SU-DHL-6 (cell line): ENCODE measurements around the gene ZNF536.

Experiments
- H2AFZ ChIP-seq: fragments of 200-600 bp; sonication (generic); 2 replicates; pipeline ENCODE4 v1.6.1; 2014; ENCODE audit warnings: low read depth, mild to moderate bottlenecking, moderate library complexity, mixed read lengths, antibody characterized with exemption, low read length; ENCODE audit not compliant: severe bottlenecking
- H3F3A ChIP-seq: fragments of 200-600 bp; shearing (Covaris generic); 2 replicates; pipeline ENCODE4 v1.6.0; 2016; ENCODE audit warnings: antibody characterized with exemption, mild to moderate bottlenecking; ENCODE audit not compliant: insufficient read depth
- H3K27ac ChIP-seq: fragments of 200-600 bp; sonication (generic); 2 replicates; pipeline ENCODE4 v1.5.1; 2016; ENCODE audit warnings: low read depth, mild to moderate bottlenecking, low read length, moderate library complexity, mixed read lengths
- H3K27me3 ChIP-seq: fragments of 200-600 bp; sonication (generic), shearing (Covaris generic); 2 replicates; pipeline ENCODE4 v1.6.0; 2014; ENCODE audit warnings: mild to moderate bottlenecking, low read length
- H3K36me3 ChIP-seq: fragments of 200-600 bp; sonication (generic); 2 replicates; pipeline ENCODE4 v1.6.1; 2014; ENCODE audit warnings: mild to moderate bottlenecking, low read length, mixed read lengths
- H3K4me2 ChIP-seq: fragments of 300-600, 200-600 bp; shearing (Covaris generic), sonication (generic); 2 replicates; pipeline ENCODE4 v1.6.0; 2014; ENCODE audit warnings: low read length, low read depth, mild to moderate bottlenecking; ENCODE audit not compliant: poor library complexity, severe bottlenecking
- H3K4me3 ChIP-seq: fragments of 200-600 bp; sonication (generic); 2 replicates; pipeline ENCODE4 v1.5.1; 2014; ENCODE audit warnings: antibody characterized with exemption, low read length, mild to moderate bottlenecking, mixed read lengths; ENCODE audit not compliant: insufficient read depth, poor library complexity, severe bottlenecking
- H3K79me2 ChIP-seq: fragments of 200-600 bp; sonication (generic); 2 replicates; pipeline ENCODE4 v1.6.1; 2014; ENCODE audit warnings: mild to moderate bottlenecking, low read length, moderate library complexity; ENCODE audit not compliant: insufficient read depth
- H3K9ac ChIP-seq: fragments of 200-600 bp; sonication (generic); 2 replicates; pipeline ENCODE4 v1.7.0; 2014; ENCODE audit warnings: mild to moderate bottlenecking, low read length
- H3K9me2 ChIP-seq: fragments of 200-600 bp; sonication (generic); replicated peaks from 2 replicates; pipeline ENCODE4 v1.6.1; 2014; ENCODE audit warnings: low read length; ENCODE audit not compliant: insufficient read depth
- H3K9me3 ChIP-seq: fragments of 200-600 bp; sonication (generic); 2 replicates; pipeline ENCODE4 v1.6.1; 2014; ENCODE audit warnings: low read length, mixed read lengths; ENCODE audit not compliant: insufficient read depth
- H4K20me1 ChIP-seq: fragments of 200-600 bp; sonication (generic); 2 replicates; pipeline ENCODE4 v1.6.1; 2014; ENCODE audit warnings: low read depth, mild to moderate bottlenecking, antibody characterized with exemption, low read length, moderate library complexity, mixed read lengths
- CTCF ChIP-seq: fragments of 200-600 bp; sonication (generic); IDR thresholded peaks from one replicate; pipeline ENCODE4 v1.5.1; 2017; ENCODE audit warnings: antibody characterized with exemption, mild to moderate bottlenecking, low read length, moderate library complexity; ENCODE audit not compliant: insufficient read depth, poor library complexity, severe bottlenecking
- EZH2phosphoT487 ChIP-seq: fragments of 200-600 bp; sonication (generic), shearing (Covaris generic); conservative IDR thresholded peaks from 2 replicates; pipeline ENCODE4 v1.6.1; 2018; ENCODE audit warnings: mild to moderate bottlenecking, antibody characterized with exemption, low read length, moderate library complexity, mixed read lengths

The ZNF536 gene

GRCh38 chr19:30373593-30373992, 1.4 kb downstream of the ZNF536 start:
- no peak overlapping the region for H3K4me2 ChIP-seq

GRCh38 chr19:30374539-30374864, 2.3 kb downstream of the ZNF536 start:
- Histone ChIP-seq H3K27me3 (no peaks in the 10 kb centered on the region), H3K4me3 (no peak overlapping the region), H4K20me1 (no peaks in the 10 kb centered on the region), H3K9ac (no peak overlapping the region), H3K79me2 (no peaks in the 10 kb centered on the region), H3K27ac (no peak overlapping the region), H3K4me2 (no peak overlapping the region), H2AFZ (no peak overlapping the region), H3K9me3 (no peaks in the 10 kb centered on the region), H3F3A (no peaks in the 10 kb centered on the region), H3K36me3 (no peaks in the 10 kb centered on the region), H3K9me2 (no peaks in the 10 kb centered on the region)
- TF ChIP-seq EZH2phosphoT487 (no peak), CTCF (no peak)

More at GRCh38 chr19:30373593-30373992, 1.4 kb downstream of the ZNF536 start:
- no peaks in the 10 kb centered on the region for H3K36me3 ChIP-seq
- H3F3A ChIP-seq, result no peaks in the 10 kb centered on the region
- no peaks in the 10 kb centered on the region for H4K20me1 ChIP-seq
- H3K9me3 ChIP-seq, result no peaks in the 10 kb centered on the region
- no peak overlapping the region for H3K9ac ChIP-seq
- H3K27ac ChIP-seq, result no peak overlapping the region
- no peak overlapping the region for H2AFZ ChIP-seq
- H3K9me2 ChIP-seq, result no peaks in the 10 kb centered on the region
- H3K27me3 ChIP-seq, result no peaks in the 10 kb centered on the region
- no peaks in the 10 kb centered on the region for H3K79me2 ChIP-seq
- H3K4me3 ChIP-seq, result no peak overlapping the region
- no peak for TF ChIP-seq CTCF
- TF ChIP-seq EZH2phosphoT487, result no peak

GRCh38 chr19:30374865-30375552, 2.8 kb downstream of the ZNF536 start:
- Histone ChIP-seq H4K20me1 (no peaks in the 10 kb centered on the region), H3K9me3 (no peaks in the 10 kb centered on the region), H3K9ac (no peak overlapping the region), H3F3A (no peaks in the 10 kb centered on the region), H2AFZ (no peak overlapping the region), H3K27ac (no peak overlapping the region), H3K9me2 (no peaks in the 10 kb centered on the region), H3K79me2 (no peaks in the 10 kb centered on the region), H3K4me2 (no peak overlapping the region), H3K27me3 (no peaks in the 10 kb centered on the region), H3K4me3 (no peak overlapping the region), H3K36me3 (no peaks in the 10 kb centered on the region)
- TF ChIP-seq CTCF, result no peak
- TF ChIP-seq EZH2phosphoT487, result no peak
